Pulmonary artery endothelial cell (primary cell): ENCODE results near the gene CSRP1. TPM values are rescaled to one million over a fixed set of nuclear protein-coding genes. Genes with fewer than 3 reads are reported as not detected.

Experiments used
- DNase-seq: peaks from one replicate; pipeline ENCODE4 v3.0.0-alpha.2; 2011; ENCODE audit warnings: low read depth, low spot score
- total RNA-seq: library from RNA; depleted of rRNA; stranded (reverse); fragments of >200 nt; gene quantifications from 2 replicates; pipeline ENCODE4 v1.2.3, GENCODE V29; 2014

Gene CSRP1
- total RNA-seq, 1 donor from 2014 or later: 461 TPM

- no peak for DNase-seq
Observed at GRCh38 chr1:201513498-201514243, 6.7 kb upstream of the CSRP1 start.

GRCh38 chr1:201511941-201512539 is 5.1 kb upstream of the CSRP1 start:
- no peak for DNase-seq

GRCh38 chr1:201511396-201511940 is 4.5 kb upstream of the CSRP1 start:
- DNase-seq: no peak

GRCh38 chr1:201510734-201511133 is 3.8 kb upstream of the CSRP1 start:
- no peak for DNase-seq

GRCh38 chr1:201509601-201510374 is 2.9 kb upstream of the CSRP1 start:
- no peak for DNase-seq

- DNase-seq: no peak
Observed at GRCh38 chr1:201508809-201509208, 1.9 kb upstream of the CSRP1 start.

GRCh38 chr1:201507360-201507675 is 395 bp upstream of the CSRP1 start:
- no peak for DNase-seq

- no peak for DNase-seq
Observed at GRCh38 chr1:201506092-201506491, 831 bp downstream of the CSRP1 start.

- DNase-seq: peak; percentile 64
Observed at GRCh38 chr1:201505503-201505890, 1.4 kb downstream of the CSRP1 start.

- DNase-seq: no peak
Observed at GRCh38 chr1:201504799-201505502, 2.0 kb downstream of the CSRP1 start.

- no peak for DNase-seq
Observed at GRCh38 chr1:201504179-201504631, 2.7 kb downstream of the CSRP1 start.

- DNase-seq: peak; percentile 94
Observed at GRCh38 chr1:201503397-201504176, 3.3 kb downstream of the CSRP1 start.

- DNase-seq: no peak
Observed at GRCh38 chr1:201502511-201502857, 4.4 kb downstream of the CSRP1 start.

- no peak for DNase-seq
Observed at GRCh38 chr1:201501812-201502510, 5.0 kb downstream of the CSRP1 start.

- no peak for DNase-seq
Observed at GRCh38 chr1:201501144-201501543, 5.8 kb downstream of the CSRP1 start.

- DNase-seq: no peak
Observed at GRCh38 chr1:201500670-201501120, 6.2 kb downstream of the CSRP1 start.

- DNase-seq: no peak
Observed at GRCh38 chr1:201499795-201500669, 6.9 kb downstream of the CSRP1 start.

GRCh38 chr1:201499191-201499590 is 7.7 kb downstream of the CSRP1 start:
- no peak for DNase-seq

- DNase-seq: no peak
Observed at GRCh38 chr1:201498621-201499020, 8.3 kb downstream of the CSRP1 start.
